Putamen (tissue), 1 donor: ENCODE data around the gene ZBTB7C.

ENCODE experiments used
- DNase-seq: peaks from one replicate; pipeline ENCODE4 v3.0.0-alpha.2; 2016; ENCODE audit warnings: low spot score

The ZBTB7C gene

GRCh38 chr18:48119204-48119603, 290.0 kb downstream of the ZBTB7C start:
- DNase-seq: no peak

DNA sequence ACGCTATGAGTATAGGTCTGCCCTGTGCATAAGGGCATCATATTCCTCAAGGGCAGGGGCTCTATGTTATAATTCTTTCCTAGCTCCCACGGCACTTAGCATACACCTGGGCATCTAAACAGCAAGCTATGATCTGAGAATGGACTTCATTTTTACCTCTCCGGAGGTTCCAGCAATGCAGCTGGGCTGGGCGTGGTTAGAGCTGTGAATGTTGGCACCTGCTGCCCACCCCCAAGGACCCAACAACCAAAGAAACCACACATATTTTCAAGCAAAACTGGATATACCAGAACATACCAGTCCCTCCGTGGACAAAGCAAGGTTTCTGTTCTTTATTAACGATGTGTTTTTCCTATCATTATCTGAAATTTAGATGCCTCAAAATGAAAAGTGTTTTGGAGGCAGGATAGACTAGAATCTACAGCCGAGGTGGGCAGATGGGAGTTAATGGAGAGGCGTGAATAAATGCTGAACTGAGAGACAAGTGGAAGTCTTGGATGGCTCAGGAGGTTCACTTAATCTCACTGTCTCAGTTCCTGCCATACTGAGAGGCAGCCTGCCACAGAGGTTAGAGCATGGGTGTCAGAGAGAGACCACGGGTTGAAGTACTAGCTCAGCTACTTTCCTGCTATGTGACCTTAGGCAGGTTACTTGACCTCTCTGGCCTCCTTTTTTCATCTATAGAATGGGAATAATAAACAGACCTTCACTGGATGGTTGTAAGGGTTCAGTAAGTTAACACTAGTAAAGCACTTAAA, 292.1 kb downstream of the ZBTB7C start:
- DNase-seq: no peak

DNA sequence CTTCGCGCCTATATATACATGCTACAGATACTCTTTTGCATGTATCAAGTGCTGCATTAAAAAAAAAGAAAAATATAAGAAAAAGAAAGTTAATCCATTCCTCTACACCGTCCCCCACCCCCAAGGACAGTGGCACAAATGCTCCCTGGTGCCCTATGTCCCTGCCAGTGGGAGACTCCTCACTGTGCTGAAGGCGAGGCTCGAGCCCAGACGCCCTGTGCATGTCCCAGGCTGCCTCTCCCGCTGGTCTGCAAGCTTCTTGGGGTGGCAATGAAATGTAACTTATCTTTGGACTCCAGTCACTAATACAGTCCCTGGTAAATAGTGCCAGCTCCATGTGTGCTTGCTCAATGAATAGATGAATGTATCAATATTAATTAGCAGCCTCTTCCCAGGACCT, 293.2 kb downstream of the ZBTB7C start:
- no peak for DNase-seq

GRCh38 chr18:48113691-48114090, 295.5 kb downstream of the ZBTB7C start:
- DNase-seq: no peak

DNA sequence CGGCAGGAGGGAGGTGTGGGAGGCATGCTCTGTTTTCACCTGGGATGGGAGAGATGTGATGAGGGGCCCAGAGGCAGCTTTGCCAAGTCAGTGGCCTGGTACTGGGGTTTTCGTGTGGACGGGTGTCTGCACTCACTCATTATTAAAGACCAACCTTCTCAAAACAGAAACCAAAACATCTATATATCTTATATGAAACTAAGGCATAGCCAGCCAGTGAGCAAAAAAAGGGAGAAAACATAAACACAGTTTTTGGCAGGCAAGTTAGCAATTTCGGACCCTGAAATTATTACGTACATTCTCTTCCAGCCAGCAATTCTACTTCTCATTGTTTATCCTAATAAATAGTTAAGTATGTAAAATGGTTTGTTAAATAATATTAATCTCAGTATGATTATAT, 297.6 kb downstream of the ZBTB7C start:
- no peak for DNase-seq

- no peak for DNase-seq
These were observed 298.4 kb downstream of the ZBTB7C start for GRCh38 chr18:48110797-48111196.

GRCh38 chr18:48109961-48110493, 299.2 kb downstream of the ZBTB7C start:
- no peak for DNase-seq

GRCh38 chr18:48108136-48108535, 301.0 kb downstream of the ZBTB7C start:
- DNase-seq: no peak

- DNase-seq: no peak
These were observed 302.0 kb downstream of the ZBTB7C start for GRCh38 chr18:48106976-48107781.

- DNase-seq: no peak
These were observed 302.7 kb downstream of the ZBTB7C start for GRCh38 chr18:48106498-48106897.

- no peak for DNase-seq
These were observed 303.9 kb downstream of the ZBTB7C start for GRCh38 chr18:48105317-48105716.

DNA sequence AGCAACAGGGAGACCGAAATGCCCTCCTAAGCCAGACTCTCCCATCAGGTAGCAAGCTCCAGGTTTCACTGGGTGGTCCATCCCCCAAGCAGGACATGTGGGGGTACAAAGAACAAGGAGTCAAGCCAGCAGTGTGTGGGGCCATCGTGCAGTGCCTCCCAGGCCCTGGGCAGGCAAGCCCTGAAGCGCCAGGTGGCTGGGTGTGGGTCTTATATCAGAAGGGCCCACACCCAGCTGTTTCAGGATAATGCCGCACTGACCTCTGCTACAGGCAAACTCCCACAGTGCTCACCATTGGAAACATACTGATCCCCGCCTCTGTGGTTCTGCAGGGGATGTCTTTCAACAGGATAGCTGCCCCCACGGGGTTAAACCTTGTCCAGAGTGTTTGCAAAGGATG, 304.5 kb downstream of the ZBTB7C start:
- no peak for DNase-seq

- DNase-seq: no peak
These were observed 308.5 kb downstream of the ZBTB7C start for GRCh38 chr18:48100651-48101165.

DNA sequence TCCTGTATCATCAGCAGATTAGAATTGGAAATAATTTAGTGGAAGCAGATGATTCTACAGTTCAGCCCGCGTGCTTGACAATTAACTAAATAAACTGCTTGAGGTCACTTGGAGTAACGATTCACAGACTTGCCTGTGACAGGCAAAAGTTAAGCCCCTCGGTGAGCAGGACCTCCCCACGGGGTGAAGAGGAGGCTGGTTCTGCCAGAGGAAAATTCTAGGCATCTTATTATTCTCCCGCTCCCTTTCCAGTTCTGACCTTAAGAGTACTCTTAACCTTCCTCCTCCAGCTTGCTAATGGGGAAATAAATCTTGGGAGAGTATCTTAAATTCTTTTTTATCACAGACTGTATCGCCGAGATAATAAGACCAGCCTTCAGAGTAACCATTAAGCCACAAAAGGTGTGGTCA, 309.0 kb downstream of the ZBTB7C start:
- DNase-seq: no peak

GRCh38 chr18:48099481-48100164, 309.6 kb downstream of the ZBTB7C start:
- DNase-seq: no peak

GRCh38 chr18:48098538-48098937, 310.6 kb downstream of the ZBTB7C start:
- no peak for DNase-seq

DNA sequence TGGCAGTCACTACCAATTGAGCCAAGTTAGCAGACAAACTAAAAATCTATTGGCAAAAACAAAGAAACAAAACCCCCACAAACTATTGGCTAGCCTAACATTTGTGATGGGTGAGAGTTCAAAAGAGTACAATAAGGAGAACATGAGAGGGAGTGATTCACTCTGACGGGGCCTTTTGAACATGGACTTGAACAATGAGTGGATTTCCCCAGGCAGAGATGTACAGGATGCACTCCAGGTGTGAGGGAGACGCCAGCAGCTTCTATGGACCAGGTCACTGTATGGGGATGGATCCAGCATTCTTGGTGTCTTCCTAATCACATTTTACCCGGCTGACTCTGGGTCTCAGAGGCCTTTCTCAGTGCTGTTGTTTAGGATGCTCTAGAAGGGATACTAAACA, 311.2 kb downstream of the ZBTB7C start:
- DNase-seq: no peak

- DNase-seq: no peak
These were observed 313.5 kb downstream of the ZBTB7C start for GRCh38 chr18:48095726-48096125.

DNA sequence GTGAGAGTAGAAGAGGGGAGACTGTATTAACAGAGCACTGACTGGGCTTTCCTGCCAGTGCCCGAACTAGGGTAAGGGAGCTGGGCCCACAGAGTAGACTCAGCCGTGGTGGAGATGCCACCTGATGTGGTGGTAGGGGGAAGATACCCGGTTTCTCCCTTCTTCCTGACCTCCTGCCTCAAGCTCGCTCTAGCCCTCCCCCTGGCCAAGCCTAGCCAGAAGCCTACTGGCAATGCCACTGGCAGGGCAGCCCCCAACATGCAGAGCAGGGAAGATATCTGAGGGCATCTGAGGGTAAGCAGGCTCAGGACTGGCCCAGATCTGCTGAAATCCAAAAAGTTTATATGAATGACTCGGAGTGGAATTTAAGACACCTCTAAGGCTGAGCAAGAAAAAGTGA, 316.1 kb downstream of the ZBTB7C start:
- no peak for DNase-seq

DNA sequence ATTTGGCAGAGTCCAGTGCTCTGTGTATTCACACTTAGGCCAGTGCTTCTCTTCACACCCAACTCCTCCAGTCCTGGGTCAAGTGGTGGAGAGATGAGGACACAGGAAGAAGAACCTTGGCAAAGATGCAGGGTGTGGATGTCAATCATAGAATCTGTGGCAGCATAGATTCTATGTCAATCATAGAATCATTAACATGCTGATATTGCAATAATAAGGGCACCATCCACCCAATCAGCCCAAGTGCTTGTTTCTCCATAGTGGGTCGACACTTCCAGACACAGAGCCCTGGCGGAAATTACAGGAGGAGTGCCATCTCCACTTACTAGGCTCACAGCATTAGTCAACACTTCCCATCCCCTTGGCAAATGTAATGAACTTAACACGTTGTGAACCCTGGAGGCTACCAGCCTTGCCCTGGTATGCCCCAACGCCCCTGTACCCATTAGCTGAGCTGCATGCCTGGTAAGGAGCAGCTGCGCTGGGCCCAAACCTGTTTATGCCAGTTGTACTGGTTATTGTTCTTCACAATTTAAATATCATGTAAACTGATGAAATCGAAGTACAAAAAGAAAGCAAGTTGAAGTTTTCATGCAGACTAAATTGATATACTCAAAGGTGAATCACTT, 317.2 kb downstream of the ZBTB7C start:
- DNase-seq: no peak

DNA sequence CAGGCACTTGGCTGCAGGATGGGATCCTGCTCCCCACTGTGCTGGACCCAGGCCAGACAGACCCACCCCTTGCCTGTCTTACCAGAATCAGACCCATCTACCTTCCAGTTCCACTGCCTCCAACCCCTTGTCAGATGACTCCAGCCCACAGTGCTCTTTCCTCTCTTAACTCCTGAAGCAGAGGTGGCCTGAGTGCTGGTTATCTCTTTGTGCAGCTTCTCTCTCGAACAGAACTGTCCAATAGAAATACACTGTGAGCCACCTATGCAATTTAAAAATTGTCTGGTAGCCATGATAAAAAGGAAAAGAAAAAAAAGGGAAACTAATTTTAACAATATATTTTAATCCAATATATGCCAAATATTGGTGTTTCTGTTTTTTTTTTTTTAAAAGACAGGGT, 318.5 kb downstream of the ZBTB7C start:
- no peak for DNase-seq

GRCh38 chr18:48090021-48090420, 319.2 kb downstream of the ZBTB7C start:
- DNase-seq: no peak
